ENCODE results near the gene PMCH. TPM values are rescaled to one million over a fixed set of nuclear protein-coding genes. Genes with fewer than 3 reads are reported as not detected.

PMCH gene
- total and polyA plus RNA-seq, 2 donors (not counting 3 experiments of a cell fraction or from before 2014, with no cell fraction given), result 0.19 to 1.1 TPM

- DNase-seq (ENCODE audit: low read depth, low spot score) (peak; percentile 28), FAIRE-seq (no peak)
- dilution Hi-C loops (cut with MboI; ENCODE audit: extremely low pct_ligation_motif_present, low sequenced_read_pairs), result no loop called here
- TF ChIP-seq, protein P1, sequence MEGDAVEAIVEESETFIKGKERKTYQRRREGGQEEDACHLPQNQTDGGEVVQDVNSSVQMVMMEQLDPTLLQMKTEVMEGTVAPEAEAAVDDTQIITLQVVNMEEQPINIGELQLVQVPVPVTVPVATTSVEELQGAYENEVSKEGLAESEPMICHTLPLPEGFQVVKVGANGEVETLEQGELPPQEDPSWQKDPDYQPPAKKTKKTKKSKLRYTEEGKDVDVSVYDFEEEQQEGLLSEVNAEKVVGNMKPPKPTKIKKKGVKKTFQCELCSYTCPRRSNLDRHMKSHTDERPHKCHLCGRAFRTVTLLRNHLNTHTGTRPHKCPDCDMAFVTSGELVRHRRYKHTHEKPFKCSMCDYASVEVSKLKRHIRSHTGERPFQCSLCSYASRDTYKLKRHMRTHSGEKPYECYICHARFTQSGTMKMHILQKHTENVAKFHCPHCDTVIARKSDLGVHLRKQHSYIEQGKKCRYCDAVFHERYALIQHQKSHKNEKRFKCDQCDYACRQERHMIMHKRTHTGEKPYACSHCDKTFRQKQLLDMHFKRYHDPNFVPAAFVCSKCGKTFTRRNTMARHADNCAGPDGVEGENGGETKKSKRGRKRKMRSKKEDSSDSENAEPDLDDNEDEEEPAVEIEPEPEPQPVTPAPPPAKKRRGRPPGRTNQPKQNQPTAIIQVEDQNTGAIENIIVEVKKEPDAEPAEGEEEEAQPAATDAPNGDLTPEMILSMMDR (IDR thresholded peaks at IDR 0.05; ENCODE audit: extremely low read depth in 1 of 2, insufficient read depth in 1 of 2, low read depth in 1 of 2, low read length in 2 of 2), result no peak
- TF ChIP-seq, protein P2, sequence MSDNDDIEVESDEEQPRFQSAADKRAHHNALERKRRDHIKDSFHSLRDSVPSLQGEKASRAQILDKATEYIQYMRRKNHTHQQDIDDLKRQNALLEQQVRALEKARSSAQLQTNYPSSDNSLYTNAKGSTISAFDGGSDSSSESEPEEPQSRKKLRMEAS (IDR thresholded peaks at IDR 0.05; ENCODE audit: insufficient read depth, insufficient read length), result no peak
- TF ChIP-seq JUN (IDR thresholded peaks at IDR 0.05; ENCODE audit: borderline replicate concordance, insufficient read depth, insufficient read length, low read depth), result no peak
- TF ChIP-seq POLR2A (IDR thresholded peaks at IDR 0.05; ENCODE audit: low read depth, low read length), result no peak
- no peak for TF ChIP-seq GATA2 (IDR thresholded peaks at IDR 0.05; ENCODE audit: insufficient read depth, insufficient read length, low read depth, low read length)
- TF ChIP-seq MYC (IDR thresholded peaks at IDR 0.05; ENCODE audit: low read depth, low read length), result no peak
- TF ChIP-seq FOS (IDR thresholded peaks at IDR 0.05; ENCODE audit: borderline replicate concordance, insufficient read depth, low read length), result no peak
- no peak for TF ChIP-seq POLR2AphosphoS5 (IDR thresholded peaks at IDR 0.05; ENCODE audit: insufficient read depth, low read depth, low read length)
- no peak for TF ChIP-seq EZH2 (IDR thresholded peaks at IDR 0.05; ENCODE audit: borderline replicate concordance, low read depth, low read length, severe bottlenecking)
- intact Hi-C loops (cut with micrococcal nuclease), result no loop called here
- no peaks in the 10 kb centered on the region for H3K36me3 ChIP-seq (ENCODE audit: control insufficient read depth in 2 of 2, extremely low read depth in 1 of 2, insufficient read depth in 2 of 2, low read length in 2 of 2)
- no peaks in the 10 kb centered on the region for H3K27me3 ChIP-seq (ENCODE audit: control insufficient read depth in 2 of 2, insufficient read depth in 2 of 2, low read length in 2 of 2)
- H3K9ac ChIP-seq (replicated peaks; ENCODE audit: extremely low read depth, insufficient read depth, low read length), result no peak overlapping the region
- H2AFZ ChIP-seq (ENCODE audit: low read depth, low read length), result no peak overlapping the region
- H3K4me3 ChIP-seq (replicated peaks in 1 of 3; ENCODE audit: insufficient read depth in 1 of 3, low read depth in 1 of 3, low read length in 3 of 3), result no peak overlapping the region
- no peaks in the 10 kb centered on the region for H3K9me3 ChIP-seq (replicated peaks; ENCODE audit: control insufficient read depth, insufficient read depth, low read length)
- H3K79me2 ChIP-seq (ENCODE audit: control insufficient read depth, insufficient read depth, low read length), result no peaks in the 10 kb centered on the region
- POLR2A ChIA-PET, result no interaction called here
- no TSS peak for BruUV-seq (replicated peaks)
- peaks cover 21% of the 10 kb centered on the region for H3K4me1 ChIP-seq (ENCODE audit: control insufficient read depth, extremely low read depth, insufficient read depth, low read length)
- H4K20me1 ChIP-seq (replicated peaks; ENCODE audit: control insufficient read depth, extremely low read depth, insufficient read depth, low read length), result no peaks in the 10 kb centered on the region
- H3K9me1 ChIP-seq (replicated peaks; ENCODE audit: control insufficient read depth, extremely low read depth, insufficient read depth, low read length), result no peaks in the 10 kb centered on the region
- no peak overlapping the region for H3K4me2 ChIP-seq (ENCODE audit: insufficient read depth, low read length)
- H3K27ac ChIP-seq (ENCODE audit: insufficient read depth, low read depth, low read length), result no peak overlapping the region
- CTCF ChIA-PET, result interaction anchor here (0.7 to 1.9 kb wide), 2 partner anchors 21 to 26 kb away, joined by 3 to 7 read pairs; no protein-coding TSS in a partner anchor
These were observed 1.8 kb downstream of the PMCH start for GRCh38 chr12:102195826-102196225.
